HG03175 (cell line): ENCODE results near the gene KHDRBS1.
"Not testable (repeated sequence)": the region's sequence is repeated elsewhere in the genome, so short reads cannot be mapped to it uniquely, and the experiment has no call there.

ENCODE experiments used
- ATAC-seq: cut with Tn5 transposase; IDR thresholded peaks from one replicate; pipeline ENCODE4 v1.9.1; 2021; ENCODE audit warnings: mild to moderate bottlenecking, moderate library complexity; ENCODE audit not compliant: unreplicated experiment

Gene KHDRBS1

GRCh38 chr1:32012709-32013385 lies 821 bp upstream of the KHDRBS1 start:
- ATAC-seq, result no peak

GRCh38 chr1:32014199-32014947 lies 705 bp downstream of the KHDRBS1 start:
- ATAC-seq, result peak; percentile 18

GRCh38 chr1:32014948-32015273 lies 1.2 kb downstream of the KHDRBS1 start:
- no peak for ATAC-seq

- no peak for ATAC-seq
Measured at GRCh38 chr1:32020339-32020738, 6.7 kb downstream of the KHDRBS1 start.

GRCh38 chr1:32021574-32022018 lies 7.9 kb downstream of the KHDRBS1 start:
- ATAC-seq, result not testable (repeated sequence)

- ATAC-seq, result no peak
Measured at GRCh38 chr1:32023351-32023750, 9.7 kb downstream of the KHDRBS1 start.

- ATAC-seq, result no peak
Measured at GRCh38 chr1:32025515-32025914, 11.8 kb downstream of the KHDRBS1 start.

- ATAC-seq, result no peak
Measured at GRCh38 chr1:32028746-32029145, 15.1 kb downstream of the KHDRBS1 start.

GRCh38 chr1:32031578-32032274 lies 18.1 kb downstream of the KHDRBS1 start:
- no peak for ATAC-seq

GRCh38 chr1:32032275-32032615 lies 18.6 kb downstream of the KHDRBS1 start:
- ATAC-seq, result no peak

- ATAC-seq, result no peak
Measured at GRCh38 chr1:32035119-32035518, 21.5 kb downstream of the KHDRBS1 start.

GRCh38 chr1:32040711-32041110 lies 27.0 kb downstream of the KHDRBS1 start:
- ATAC-seq, result no peak

- ATAC-seq, result no peak
Measured at GRCh38 chr1:32042330-32042729, 28.7 kb downstream of the KHDRBS1 start.

GRCh38 chr1:32044234-32044633 lies 30.6 kb downstream of the KHDRBS1 start:
- no peak for ATAC-seq

- ATAC-seq, result no peak
Measured at GRCh38 chr1:32045772-32046171, 32.1 kb downstream of the KHDRBS1 start.

- no peak for ATAC-seq
Measured at GRCh38 chr1:32047701-32048100, 34.0 kb downstream of the KHDRBS1 start.

GRCh38 chr1:32048440-32048839 lies 34.8 kb downstream of the KHDRBS1 start:
- ATAC-seq, result no peak

- ATAC-seq, result no peak
Measured at GRCh38 chr1:32051706-32052105, 38.0 kb downstream of the KHDRBS1 start.

GRCh38 chr1:32052887-32053286 lies 39.2 kb downstream of the KHDRBS1 start:
- no peak for ATAC-seq

GRCh38 chr1:32055416-32055815 lies 41.7 kb downstream of the KHDRBS1 start:
- no peak for ATAC-seq

- ATAC-seq, result no peak
Measured at GRCh38 chr1:32056598-32056997, 42.9 kb downstream of the KHDRBS1 start.

- no peak for ATAC-seq
Measured at GRCh38 chr1:32060914-32061313, 47.2 kb downstream of the KHDRBS1 start.
